Aorta (tissue), 5 donors: Measurements from ENCODE around the gene TCF20. TPM values are rescaled to one million over a fixed set of nuclear protein-coding genes. Genes with fewer than 3 reads are reported as not detected.

ENCODE experiments used
- ATAC-seq: fragments of 200-7000 bp; cut with Tn5 transposase; one replicate; pipeline ENCODE4 v1.9.1; 2022; ENCODE audit warnings: moderate library complexity; ENCODE audit not compliant: low FRiP score
- DNase-seq, 2 donors: peaks; one replicate each; pipeline ENCODE4 v3.0.0-alpha.2; 2020
- H3K27ac ChIP-seq, 2 donors: one replicate each; pipeline ENCODE4 v1.5.1; 2013; ENCODE audit warnings: low read length in 2 of 2, mild to moderate bottlenecking in 2 of 2, moderate library complexity in 2 of 2, control low read depth in 1 of 2, inconsistent platforms in 1 of 2, low read depth in 1 of 2
- H3K27me3 ChIP-seq, 2 donors: one replicate each; pipeline ENCODE4 v1.6.1; 2013; ENCODE audit warnings: control low read depth in 1 of 2, low read length in 1 of 2, mild to moderate bottlenecking in 1 of 2, moderate library complexity in 1 of 2; ENCODE audit not compliant: insufficient read depth in 2 of 2, control insufficient read depth in 1 of 2
- H3K36me3 ChIP-seq, 2 donors: one replicate each; pipeline ENCODE4 v1.6.1; 2013; ENCODE audit warnings: control low read depth in 1 of 2, low read length in 1 of 2, mild to moderate bottlenecking in 1 of 2; ENCODE audit not compliant: insufficient read depth in 2 of 2, control insufficient read depth in 1 of 2
- H3K4me1 ChIP-seq, 2 donors: one replicate each; pipeline ENCODE4 v1.6.1; 2013; ENCODE audit warnings: low read length in 2 of 2, control low read depth in 1 of 2, mild to moderate bottlenecking in 1 of 2, moderate library complexity in 1 of 2; ENCODE audit not compliant: insufficient read depth in 2 of 2, control insufficient read depth in 1 of 2
- H3K4me3 ChIP-seq, 2 donors: one replicate each; pipeline ENCODE4 v1.5.1; 2013; ENCODE audit warnings: low read length in 2 of 2, control low read depth in 1 of 2, mild to moderate bottlenecking in 1 of 2
- H3K9me3 ChIP-seq: one replicate; pipeline ENCODE4 v1.6.1; 2013; ENCODE audit warnings: mild to moderate bottlenecking, low read length; ENCODE audit not compliant: control insufficient read depth
- WGBS, 2 donors: extraction: QIAGEN DNeasy Blood & Tissue Kit; methylation state at CpG; one replicate each; pipeline ENCODE4 v1.1.7; 2013; 5-methylcytosine and 5-hydroxymethylcytosine counted together
- intact Hi-C, 2 donors: fragments of 100-400 bp; cut with DNase I; formaldehyde crosslinking; loops; one replicate each; pipeline versions ENCODE4 v1.14.2 to v1.15.0; 2022
- polyA plus RNA-seq, 2 donors: library from polyadenylated mRNA; stranded (reverse); fragments of 200-250 nt; gene quantifications; one replicate each; pipeline ENCODE4 v1.2.3, GENCODE V29; 2013
- total RNA-seq, 2 donors: library from RNA; stranded (reverse); fragmentation: NEBNext Ultra II Directional; extraction: Animal tissue kit (Norgen Biotek cat#: 25700); gene quantifications; one replicate each; pipeline ENCODE4 v1.2.1, GENCODE V29; 2021
- donor health status: healthy with polysubstance abuse.
- donor health status: Bipolar disorder and iron deficiency.
- donor health status: DM: no; HTN: no; CAD: no.
- donor health status: DM: no; HTN: no; CAD: no.
- donor health status: DM: yes; HTN: yes; CAD: no.

TCF20 gene
- total and polyA plus RNA-seq, 4 donors: 6.1 to 42.9 (median 18.4) TPM

DNA sequence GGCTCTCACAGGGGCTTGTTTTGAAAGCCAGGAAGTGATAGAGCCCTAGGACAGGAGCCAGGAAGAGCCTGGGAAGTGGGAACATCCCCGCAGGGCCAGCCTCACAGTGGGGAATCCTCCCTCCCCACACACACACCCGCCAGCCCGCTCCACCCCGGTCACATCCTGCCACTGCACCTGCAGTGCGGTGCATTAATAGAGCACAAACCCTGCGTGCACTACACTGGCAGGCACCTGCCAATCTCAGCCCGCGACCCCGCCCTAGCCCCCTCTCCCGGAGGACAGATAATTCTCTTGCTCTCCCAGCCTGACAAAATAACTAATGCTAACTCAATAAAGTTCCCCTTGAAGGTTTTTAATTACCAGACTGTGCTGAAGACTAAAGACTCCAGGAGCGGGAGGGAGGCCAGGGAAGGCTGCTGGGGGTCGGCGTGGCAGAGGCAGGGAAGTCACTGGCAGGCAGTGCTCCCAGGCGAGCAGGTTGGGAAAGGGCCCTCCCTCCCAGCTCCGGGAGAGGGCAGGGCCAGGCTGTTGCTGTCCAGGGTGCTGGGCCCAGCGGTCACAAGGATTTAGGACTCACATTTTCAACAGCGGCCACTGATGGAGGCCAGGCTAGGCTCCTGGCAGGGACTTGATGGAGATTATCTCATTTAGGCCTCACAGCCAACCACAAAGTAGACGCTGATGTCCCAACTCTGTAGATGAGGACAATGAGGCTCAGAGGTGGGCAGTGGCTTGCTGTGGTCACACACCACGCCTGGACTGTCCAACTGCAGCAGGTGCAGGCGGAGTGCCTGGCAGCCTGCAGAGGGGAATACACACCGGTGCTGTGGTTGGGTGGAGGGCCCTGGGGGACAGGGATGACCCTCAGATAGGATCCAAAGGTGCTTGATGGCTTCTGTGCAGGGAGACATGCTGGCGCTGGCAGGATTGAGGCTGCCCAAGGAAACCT, 23.9 kb upstream of the TCF20 start:
- ATAC-seq (no peak), DNase-seq (peak; percentile 66 to 83)
- Histone ChIP-seq H3K4me3 (no peak overlapping the region), H3K27me3 (no peaks in the 10 kb centered on the region), H3K4me1 (no peaks in the 10 kb centered on the region), H3K27ac (no peak overlapping the region), H3K36me3 (no peaks in the 10 kb centered on the region), H3K9me3 (no peaks in the 10 kb centered on the region)
- intact Hi-C loops: no loop called here
- 31 to 34% methylated on average over 22 of the region's 22 CpGs for whole genome bisulfite sequencing, 2 donors

DNA sequence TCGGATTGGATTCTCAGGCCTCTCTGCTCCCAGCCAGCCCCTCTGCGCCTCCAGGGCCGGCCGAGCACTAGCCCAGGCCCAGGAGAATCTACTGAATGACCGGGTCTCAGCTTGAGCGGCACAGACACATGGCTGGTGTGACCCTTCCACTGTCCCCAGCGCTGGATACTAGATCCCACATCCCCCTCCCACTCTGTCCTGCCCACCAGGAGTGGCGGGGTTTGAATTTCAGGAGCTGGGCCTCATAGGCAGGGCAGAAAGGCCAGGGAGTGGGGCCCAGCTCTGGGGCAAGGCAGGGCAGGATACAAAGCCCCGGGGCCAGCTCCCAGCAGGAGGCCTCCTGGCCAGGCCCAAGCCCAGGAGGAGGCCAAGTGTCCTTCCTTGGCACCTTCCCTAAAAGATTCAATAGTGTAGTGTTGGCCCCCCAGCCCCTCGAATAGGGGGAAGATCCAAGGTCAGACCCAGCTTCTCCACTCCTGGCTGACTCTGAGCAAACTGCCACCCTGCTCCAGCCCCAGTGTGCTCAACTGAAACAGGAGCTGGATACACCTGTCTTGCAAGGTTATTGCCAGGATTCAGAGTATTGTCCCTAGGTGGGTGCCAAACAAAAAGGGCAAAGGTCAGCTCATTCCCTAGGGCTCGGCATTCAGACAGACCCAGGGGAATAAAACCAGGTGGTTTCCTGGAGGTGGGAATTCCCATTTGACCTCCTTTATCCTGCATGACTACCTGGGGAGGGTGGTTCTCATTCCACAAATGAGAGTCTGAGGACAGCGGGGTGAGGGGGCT, 22.5 kb upstream of the TCF20 start:
- H3K36me3 ChIP-seq: no peaks in the 10 kb centered on the region
- intact Hi-C loops: no loop called here
- WGBS, 2 donors: 80 to 81% methylated on average over 12 of the region's 12 CpGs
- DNase-seq (no peak), ATAC-seq (no peak)
- no peak overlapping the region for H3K4me3 ChIP-seq
- no peaks in the 10 kb centered on the region for H3K4me1 ChIP-seq
- no peak overlapping the region for H3K27ac ChIP-seq
- no peaks in the 10 kb centered on the region for H3K27me3 ChIP-seq
- H3K9me3 ChIP-seq: no peaks in the 10 kb centered on the region

DNA sequence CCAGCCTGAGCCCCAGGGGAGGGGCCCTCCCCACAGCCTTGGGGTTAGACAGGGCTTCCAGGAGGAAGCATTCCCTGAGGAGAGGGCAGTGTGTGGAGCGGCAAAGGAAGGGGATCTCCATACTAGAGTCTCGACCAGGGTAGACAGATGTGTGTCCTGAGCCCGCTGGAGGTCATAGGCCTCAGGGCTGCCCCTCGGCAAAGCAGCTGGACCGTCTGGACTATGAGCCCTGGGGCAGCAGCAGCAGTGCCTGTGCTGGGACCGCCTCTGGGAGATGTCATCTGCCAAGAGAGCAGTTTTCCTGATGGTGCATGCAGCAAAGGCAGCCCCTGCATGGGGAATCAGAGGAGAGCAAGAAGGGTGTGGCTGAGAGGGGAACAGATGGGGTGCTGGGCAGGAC, 20.8 kb upstream of the TCF20 start:
- ATAC-seq: no peak
- 91 to 94% methylated on average over 6 of the region's 6 CpGs for WGBS, 2 donors

DNA sequence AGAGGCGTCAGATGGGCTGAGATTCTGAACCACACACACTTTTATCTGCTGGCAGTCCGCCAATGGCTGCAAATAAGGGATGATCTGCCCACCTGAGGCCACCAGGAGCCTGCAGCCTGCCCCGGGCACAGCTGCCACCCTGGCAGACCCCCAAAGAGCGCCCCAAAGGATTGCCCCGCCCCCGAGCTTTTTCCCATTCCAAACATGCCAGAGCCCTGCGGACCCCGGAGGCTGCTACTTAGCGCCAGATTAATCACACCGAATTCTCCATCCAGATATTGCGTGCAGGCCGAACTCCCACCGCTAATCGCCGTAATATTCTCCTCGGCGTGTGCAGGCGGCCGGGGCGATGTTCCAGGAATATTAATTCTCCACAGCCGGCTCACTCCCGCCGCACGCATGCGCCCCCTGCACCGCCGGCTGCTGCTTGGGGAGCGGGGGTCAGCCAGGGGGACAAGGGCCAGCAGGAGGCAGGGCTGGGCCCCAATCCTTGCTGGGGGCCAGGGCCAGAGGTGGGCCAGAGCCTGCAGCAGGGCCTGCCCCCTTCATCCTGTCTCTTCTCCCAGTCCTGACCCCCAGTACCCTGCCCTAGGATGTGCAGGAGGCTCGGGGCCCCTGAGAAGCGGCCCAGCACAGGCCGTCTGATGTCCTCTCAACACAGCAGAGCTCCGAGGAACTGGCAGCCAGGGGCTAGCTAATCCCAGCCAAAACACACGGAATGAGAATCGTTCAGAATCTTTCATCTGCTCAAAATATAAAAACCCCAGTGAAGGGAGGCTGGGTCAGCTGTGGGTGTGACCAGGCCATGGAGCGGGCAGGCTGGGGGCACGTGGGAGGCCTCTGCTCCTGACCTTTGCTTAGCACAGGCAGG, 19.5 kb upstream of the TCF20 start:
- ATAC-seq (no peak), DNase-seq (no peak)
- no peak overlapping the region for H3K27ac ChIP-seq

More for the DNA sequence above, 20.8 kb upstream of the TCF20 start:
- no peak for DNase-seq
- Histone ChIP-seq H3K27ac (no peak overlapping the region), H3K4me1 (no peaks in the 10 kb centered on the region), H3K27me3 (no peaks in the 10 kb centered on the region), H3K9me3 (no peaks in the 10 kb centered on the region), H3K36me3 (no peaks in the 10 kb centered on the region), H3K4me3 (no peak overlapping the region)
- intact Hi-C loops: no loop called here

DNA sequence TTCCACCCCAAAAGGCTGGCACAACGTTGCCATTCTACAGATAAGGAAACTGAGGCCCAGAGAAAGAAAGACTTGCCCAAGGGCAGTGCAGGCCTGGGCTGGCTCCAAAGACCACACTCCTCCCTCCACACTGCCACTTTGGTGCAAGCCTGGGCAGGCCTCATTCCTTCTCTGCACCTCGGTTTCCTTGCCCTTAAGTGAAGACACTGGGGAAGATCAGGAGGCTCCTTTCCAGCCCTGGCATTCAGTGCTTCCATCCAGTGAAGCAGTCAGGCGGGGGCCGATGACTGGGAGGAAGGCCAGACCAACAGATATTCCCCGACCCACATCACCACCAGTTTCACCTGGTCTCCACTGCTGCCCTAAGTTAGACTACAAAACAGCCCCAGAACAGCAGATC, 18.3 kb upstream of the TCF20 start:
- Histone ChIP-seq H3K36me3 (no peaks in the 10 kb centered on the region), H3K4me1 (no peaks in the 10 kb centered on the region), H3K27me3 (no peaks in the 10 kb centered on the region), H3K9me3 (no peaks in the 10 kb centered on the region), H3K4me3 (no peak overlapping the region), H3K27ac (no peak overlapping the region)
- WGBS, 2 donors: 88 to 92% methylated on average over 5 of the region's 5 CpGs
- intact Hi-C loops: no loop called here
- ATAC-seq: no peak
- DNase-seq: no peak

More for the DNA sequence above, 19.5 kb upstream of the TCF20 start:
- no peaks in the 10 kb centered on the region for H3K27me3 ChIP-seq
- 49 to 58% methylated on average over 36 of the region's 36 CpGs for WGBS, 2 donors
- H3K9me3 ChIP-seq: no peaks in the 10 kb centered on the region
- H3K36me3 ChIP-seq: no peaks in the 10 kb centered on the region
- intact Hi-C loops: no loop called here
- no peaks in the 10 kb centered on the region for H3K4me1 ChIP-seq
- no peak overlapping the region for H3K4me3 ChIP-seq

DNA sequence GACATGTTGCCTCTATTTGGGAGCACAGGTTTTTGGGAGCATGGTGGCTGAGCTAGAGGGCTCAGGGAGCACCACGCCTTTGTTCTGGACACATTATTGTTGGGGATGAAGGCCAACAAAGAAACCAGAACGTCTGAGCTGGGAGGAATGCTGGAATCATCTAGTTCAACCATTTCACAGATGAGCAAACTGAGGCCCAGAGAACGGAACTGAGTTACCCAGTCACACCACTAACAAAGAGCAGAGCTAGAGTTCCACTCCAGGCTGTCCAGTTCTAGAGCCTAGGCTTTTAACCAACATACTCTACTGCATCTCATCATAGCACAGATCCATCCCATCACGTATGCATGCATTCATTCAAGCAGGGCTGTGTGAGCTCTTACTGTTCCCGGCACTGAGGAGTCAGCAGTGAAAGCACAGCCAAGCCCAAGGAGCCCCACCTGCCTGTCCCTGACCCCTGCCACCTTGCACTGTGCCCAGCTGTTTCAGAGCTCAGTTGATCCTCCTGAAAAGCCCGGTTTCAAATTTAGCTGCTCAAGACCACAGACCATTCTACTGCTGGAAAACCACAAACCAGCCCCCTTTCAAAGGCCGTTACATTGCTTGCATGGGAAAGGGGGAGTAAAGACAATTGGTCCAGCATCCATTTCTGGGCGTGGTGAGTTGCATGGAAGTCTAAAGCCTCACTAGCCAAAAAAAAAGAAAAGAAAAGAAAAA, 16.9 kb upstream of the TCF20 start:
- no peaks in the 10 kb centered on the region for H3K4me1 ChIP-seq
- intact Hi-C loops: no loop called here

DNA sequence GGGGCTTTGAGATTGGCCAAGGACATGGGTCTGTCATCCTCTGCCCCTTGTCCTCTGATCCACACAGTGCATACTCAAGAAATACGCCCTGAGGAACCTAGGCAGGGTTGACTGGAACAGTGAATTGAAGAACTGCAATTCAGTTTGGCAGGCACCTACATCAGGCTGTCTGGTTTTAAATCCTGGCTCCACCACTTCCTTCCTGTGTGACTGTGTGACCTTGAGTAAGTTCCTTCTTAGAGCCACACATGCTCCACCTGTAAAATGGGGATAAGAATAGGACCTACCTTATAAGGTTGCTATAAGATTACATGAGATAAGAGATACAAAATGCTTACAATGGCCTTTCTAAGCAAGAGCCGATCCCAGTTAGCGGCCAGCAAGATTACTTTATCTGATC, 15.8 kb upstream of the TCF20 start:
- ATAC-seq (no peak), DNase-seq (no peak)
- 85 to 93% methylated on average over 3 of the region's 3 CpGs for WGBS, 2 donors
- Histone ChIP-seq H3K27ac (no peak overlapping the region), H3K4me1 (no peaks in the 10 kb centered on the region), H3K36me3 (no peaks in the 10 kb centered on the region), H3K9me3 (no peaks in the 10 kb centered on the region), H3K4me3 (no peak overlapping the region), H3K27me3 (no peaks in the 10 kb centered on the region)
- intact Hi-C loops: no loop called here

More for the DNA sequence above, 16.9 kb upstream of the TCF20 start:
- H3K9me3 ChIP-seq: no peaks in the 10 kb centered on the region
- no peak for DNase-seq
- no peak overlapping the region for H3K27ac ChIP-seq
- no peak overlapping the region for H3K4me3 ChIP-seq
- no peaks in the 10 kb centered on the region for H3K27me3 ChIP-seq
- 65 to 77% methylated on average over 8 of the region's 8 CpGs for WGBS, 2 donors
- no peaks in the 10 kb centered on the region for H3K36me3 ChIP-seq
- no peak for ATAC-seq

DNA sequence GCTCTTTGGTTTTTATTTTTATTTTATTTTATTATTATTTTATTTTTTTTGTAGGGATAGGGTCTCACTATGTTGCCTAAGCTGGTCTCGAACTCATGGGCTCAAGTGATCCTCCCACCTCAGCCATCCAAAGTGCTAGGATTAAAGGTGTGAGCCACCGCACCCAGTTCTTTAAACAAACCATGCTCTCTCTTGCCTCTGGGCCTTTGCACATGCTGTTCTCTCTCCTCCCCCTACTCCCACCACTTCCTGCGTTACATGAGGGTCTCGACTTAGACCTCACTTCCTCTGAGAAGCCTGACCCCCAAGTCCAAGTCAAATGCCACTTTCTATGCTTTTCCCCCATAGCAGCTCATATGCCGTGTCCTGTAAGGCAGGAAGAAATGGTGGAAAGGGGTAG, 15.2 kb upstream of the TCF20 start:
- 91 to 98% methylated on average over 5 of the region's 5 CpGs for WGBS, 2 donors
- H3K9me3 ChIP-seq: no peaks in the 10 kb centered on the region
- H3K27ac ChIP-seq: no peak overlapping the region
- H3K27me3 ChIP-seq: no peaks in the 10 kb centered on the region
- no peak overlapping the region for H3K4me3 ChIP-seq
- no peaks in the 10 kb centered on the region for H3K36me3 ChIP-seq
- no peaks in the 10 kb centered on the region for H3K4me1 ChIP-seq
- intact Hi-C loops: no loop called here
- no peak for DNase-seq
- no peak for ATAC-seq
